Suppressor macrophage treated with lipopolysaccharide for 1 hour (primary cell): ENCODE measurements around the gene TTYH1.

Experiments
- DNase-seq, 3 donors: peaks; one replicate each; pipeline ENCODE4 v3.0.0-alpha.2; 2020 to 2022

TTYH1 gene

DNA sequence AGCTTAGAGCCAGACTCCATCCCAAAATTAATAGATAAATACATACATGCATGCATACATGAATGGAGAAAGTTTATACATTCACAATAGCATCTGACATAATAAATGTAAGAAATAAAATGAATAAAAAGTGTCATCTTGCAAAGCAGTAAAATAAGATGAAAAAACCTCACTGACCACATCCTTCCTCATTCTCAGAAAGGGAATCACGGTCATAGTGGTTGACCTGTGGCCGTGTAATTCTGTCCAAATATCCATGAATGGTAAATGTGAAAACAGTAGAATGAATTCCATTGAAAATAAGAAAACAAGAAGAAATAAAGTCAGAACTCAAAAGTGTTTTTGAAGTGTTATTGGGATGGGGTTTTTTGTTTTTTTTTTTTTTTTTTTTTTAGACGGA is 67.6 kb downstream of the TTYH1 start:
- peak; percentile 47 to 73 (median 68) for DNase-seq

- no peak for DNase-seq
Observed at GRCh38 chr19:54484451-54484850, 69.2 kb downstream of the TTYH1 start.

DNA sequence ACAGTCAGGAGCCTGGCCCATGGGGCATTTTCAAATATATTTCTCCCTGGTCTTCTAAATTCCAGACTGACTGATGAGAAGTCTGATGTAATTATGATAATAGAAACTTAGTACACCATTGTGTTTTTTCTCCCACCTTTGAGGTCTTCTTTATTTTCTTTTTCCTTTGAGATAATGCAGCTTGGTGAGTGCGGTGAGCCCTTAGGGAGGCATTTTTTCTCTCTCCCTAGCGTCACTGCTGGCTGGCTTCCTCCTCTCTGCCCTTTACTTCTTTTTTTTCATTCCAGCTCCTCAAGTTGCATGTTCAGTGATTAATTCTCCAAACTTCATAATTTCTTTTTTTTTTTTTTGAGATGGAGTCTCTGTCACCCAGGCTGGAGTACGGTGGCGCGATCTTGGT is 70.6 kb downstream of the TTYH1 start:
- peak; percentile 20 to 40 (median 21) for DNase-seq
